Panc1 (cell line): Measurements from ENCODE around the gene CTSK. TPM values are rescaled to one million over a fixed set of nuclear protein-coding genes. Genes with fewer than 3 reads are reported as not detected.

ENCODE experiments used
- ATAC-seq: fragments of 200-7000 bp; cut with Tn5 transposase; 2 replicates; pipeline ENCODE4 v1.9.1; 2020; ENCODE audit warnings: mild to moderate bottlenecking, moderate library complexity
- BruUV-seq: library from RNA; stranded (reverse); fragments of 400-500 nt; replicated peaks from 2 replicates; lab custom pipeline; 2021; lab: Mats Ljungman, UMichigan
- CTCF ChIA-PET: fragments of 300-600 bp; sonication (Branson Sonifier 250); formaldehyde crosslinking; loops from one replicate; lab custom pipeline; 2022; ENCODE audit warnings: antibody characterized with exemption; lab: Charles Lee
- POLR2A ChIA-PET: fragments of 300-600 bp; sonication (Branson Sonifier 250); formaldehyde crosslinking; loops from one replicate; lab custom pipeline; 2022; ENCODE audit warnings: antibody characterized with exemption; lab: Charles Lee
- DNase-seq: peaks from one replicate; pipeline ENCODE4 v3.0.0-alpha.2; 2010; ENCODE audit warnings: low read depth, low spot score
- H3K27ac ChIP-seq: 2 replicates; pipeline ENCODE4 v1.5.1; 2011; ENCODE audit warnings: mild to moderate bottlenecking, low read length, inconsistent platforms
- H3K27me3 ChIP-seq: fragments of 200-500 bp; sonication (Bioruptor generic); 2 replicates; pipeline ENCODE4 v1.6.0; 2014; ENCODE audit warnings: low read length, inconsistent platforms; ENCODE audit not compliant: control insufficient read depth, insufficient read depth
- H3K36me3 ChIP-seq: fragments of 200-500 bp; sonication (Bioruptor generic); 2 replicates; pipeline ENCODE4 v1.5.1; 2014; ENCODE audit warnings: inconsistent platforms, mild to moderate bottlenecking, low read length, moderate library complexity; ENCODE audit not compliant: control insufficient read depth, insufficient read depth
- H3K4me1 ChIP-seq: 2 replicates; pipeline ENCODE4 v1.5.1; 2011; ENCODE audit warnings: inconsistent platforms, mild to moderate bottlenecking, low read length, moderate library complexity; ENCODE audit not compliant: control insufficient read depth, insufficient read depth
- H3K4me3 ChIP-seq, 2 experiments: 2 replicates each; pipeline ENCODE4 v1.5.1; 2011 to 2012; ENCODE audit warnings: low read depth in 2 of 2, low read length in 2 of 2, mild to moderate bottlenecking in 2 of 2, inconsistent platforms in 1 of 2, moderate library complexity in 1 of 2
- H3K9me3 ChIP-seq: fragments of 200-500 bp; sonication (Bioruptor generic); 2 replicates; pipeline ENCODE4 v1.5.1; 2014; ENCODE audit warnings: low read depth, mild to moderate bottlenecking, inconsistent platforms, low read length, moderate library complexity; ENCODE audit not compliant: control insufficient read depth, insufficient read depth
- CTCF ChIP-seq: fragments of 450-650 bp; IDR thresholded peaks from 2 replicates; pipeline ENCODE4 v1.5.1; 2017; ENCODE audit warnings: mild to moderate bottlenecking
- POLR2AphosphoS5 ChIP-seq: IDR thresholded peaks from 2 replicates; pipeline ENCODE4 v1.6.1; 2012; ENCODE audit warnings: mild to moderate bottlenecking, low read depth, low read length, moderate library complexity
- REST ChIP-seq, 2 experiments: IDR thresholded peaks; 2 replicates each; pipeline ENCODE4 v1.6.1; 2011 to 2012; ENCODE audit warnings: low read depth in 2 of 2, control low read depth in 1 of 2, low read length in 1 of 2, mild to moderate bottlenecking in 1 of 2, moderate library complexity in 1 of 2; ENCODE audit not compliant: insufficient read depth in 1 of 2
- SIN3A ChIP-seq: IDR thresholded peaks from 2 replicates; pipeline ENCODE4 v1.6.1; 2012; ENCODE audit warnings: low read depth, mild to moderate bottlenecking, low read length, moderate library complexity, borderline replicate concordance; ENCODE audit not compliant: insufficient read depth
- TCF7L2 ChIP-seq: IDR thresholded peaks from 2 replicates; pipeline ENCODE4 v1.6.1; 2011; ENCODE audit warnings: mild to moderate bottlenecking, low read depth, low read length, inconsistent platforms
- in situ Hi-C: cut with HindIII; loops from 2 replicates; pipeline ENCODE4 v1.10.0; 2016; ENCODE audit warnings: low sequenced_read_pairs, low pct_unique_long_range_greater_than_20kb
- intact Hi-C: fragments of 100-400 bp; cut with micrococcal nuclease; formaldehyde crosslinking; loops from one replicate; pipeline ENCODE4 v1.10.0; 2022; ENCODE audit not compliant: unreplicated experiment
- total RNA-seq: library from RNA; stranded (reverse); gene quantifications from one replicate; pipeline ENCODE4 v1.2.1, GENCODE V29; 2021; ENCODE audit not compliant: unreplicated experiment

Gene CTSK
- total RNA-seq, 1 experiment from 2014 or later: 4.4 TPM

- BruUV-seq: no TSS peak
- CTCF ChIA-PET: no interaction called here
- H3K36me3 ChIP-seq: peaks cover 10% of the 10 kb centered on the region
- no peak overlapping the region for H3K4me3 ChIP-seq
- ATAC-seq: no peak
- POLR2A ChIA-PET: no interaction called here
- intact Hi-C loops (no loop called here), in situ Hi-C loops (no loop called here)
- H3K27ac ChIP-seq: no peak overlapping the region
- no peak for TF ChIP-seq POLR2AphosphoS5
- H3K4me1 ChIP-seq: no peaks in the 10 kb centered on the region
- DNase-seq: no peak
- H3K9me3 ChIP-seq: no peaks in the 10 kb centered on the region
- H3K27me3 ChIP-seq: no peaks in the 10 kb centered on the region
These were observed 624 bp downstream of the CTSK start for GRCh38 chr1:150807249-150808023.

- H3K4me1 ChIP-seq: no peaks in the 10 kb centered on the region
- TF ChIP-seq POLR2AphosphoS5: no peak
- no peak for TF ChIP-seq REST (IDR thresholded peaks at IDR 0.05; ENCODE audit: insufficient read depth in 1 of 2, low read depth in 2 of 2, low read length in 1 of 2)
- TF ChIP-seq SIN3A: no peak
- no peak for TF ChIP-seq CTCF
- no peak for TF ChIP-seq TCF7L2
- ATAC-seq (no peak), DNase-seq (no peak)
- intact Hi-C loops (no loop called here), in situ Hi-C loops (no loop called here)
- no peak overlapping the region for H3K27ac ChIP-seq
- no peaks in the 10 kb centered on the region for H3K9me3 ChIP-seq
- peaks cover 2% of the 10 kb centered on the region for H3K36me3 ChIP-seq
- ChIA-PET CTCF (no interaction called here), POLR2A (no interaction called here)
- H3K4me3 ChIP-seq: no peak overlapping the region
- BruUV-seq: no TSS peak
- H3K27me3 ChIP-seq: no peaks in the 10 kb centered on the region
These were observed 2.2 kb downstream of the CTSK start for GRCh38 chr1:150805899-150806298.

GRCh38 chr1:150804671-150805070 is 3.4 kb downstream of the CTSK start:
- ChIA-PET CTCF (no interaction called here), POLR2A (no interaction called here)
- DNase-seq (no peak), ATAC-seq (no peak)
- H3K4me1 ChIP-seq: no peaks in the 10 kb centered on the region
- no peak overlapping the region for H3K4me3 ChIP-seq
- H3K36me3 ChIP-seq: no peaks in the 10 kb centered on the region
- intact Hi-C loops (no loop called here), in situ Hi-C loops (no loop called here)
- H3K9me3 ChIP-seq: no peaks in the 10 kb centered on the region
- H3K27ac ChIP-seq: no peak overlapping the region
- H3K27me3 ChIP-seq: no peaks in the 10 kb centered on the region
- no peak for TF ChIP-seq TCF7L2
- no peak for TF ChIP-seq REST (IDR thresholded peaks at IDR 0.05; ENCODE audit: insufficient read depth in 1 of 2, low read depth in 2 of 2, low read length in 1 of 2)
- no TSS peak for BruUV-seq
